ENCODE results near the gene NOB1.

- TF ChIP-seq, protein P1, sequence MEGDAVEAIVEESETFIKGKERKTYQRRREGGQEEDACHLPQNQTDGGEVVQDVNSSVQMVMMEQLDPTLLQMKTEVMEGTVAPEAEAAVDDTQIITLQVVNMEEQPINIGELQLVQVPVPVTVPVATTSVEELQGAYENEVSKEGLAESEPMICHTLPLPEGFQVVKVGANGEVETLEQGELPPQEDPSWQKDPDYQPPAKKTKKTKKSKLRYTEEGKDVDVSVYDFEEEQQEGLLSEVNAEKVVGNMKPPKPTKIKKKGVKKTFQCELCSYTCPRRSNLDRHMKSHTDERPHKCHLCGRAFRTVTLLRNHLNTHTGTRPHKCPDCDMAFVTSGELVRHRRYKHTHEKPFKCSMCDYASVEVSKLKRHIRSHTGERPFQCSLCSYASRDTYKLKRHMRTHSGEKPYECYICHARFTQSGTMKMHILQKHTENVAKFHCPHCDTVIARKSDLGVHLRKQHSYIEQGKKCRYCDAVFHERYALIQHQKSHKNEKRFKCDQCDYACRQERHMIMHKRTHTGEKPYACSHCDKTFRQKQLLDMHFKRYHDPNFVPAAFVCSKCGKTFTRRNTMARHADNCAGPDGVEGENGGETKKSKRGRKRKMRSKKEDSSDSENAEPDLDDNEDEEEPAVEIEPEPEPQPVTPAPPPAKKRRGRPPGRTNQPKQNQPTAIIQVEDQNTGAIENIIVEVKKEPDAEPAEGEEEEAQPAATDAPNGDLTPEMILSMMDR (conservative IDR thresholded peaks at IDR 0.05; ENCODE audit: low read length), result no peak
- TF ChIP-seq EZH2phosphoT487 (IDR thresholded peaks at IDR 0.05; ENCODE audit: borderline replicate concordance), result no peak
These were observed 28.2 kb downstream of the NOB1 start, which contains the start of gene NQO1 for GRCh38 chr16:69726313-69727060.
